PC-3 (cell line): Measurements from ENCODE around the gene TM9SF4. TPM values are rescaled to one million over a fixed set of nuclear protein-coding genes. Genes with fewer than 3 reads are reported as not detected.

ENCODE experiments used
- ATAC-seq: fragments of 200-7000 bp; cut with Tn5 transposase; 2 replicates; pipeline ENCODE4 v1.9.1; 2020; ENCODE audit warnings: mild to moderate bottlenecking, moderate library complexity
- BruUV-seq: library from RNA; stranded (reverse); fragments of 400-500 nt; replicated peaks from 2 replicates; lab custom pipeline; 2021; lab: Mats Ljungman, UMichigan
- CTCF ChIA-PET: fragments of 300-600 bp; sonication (Branson Sonifier 250); formaldehyde crosslinking; loops from one replicate; lab custom pipeline; 2022; ENCODE audit warnings: antibody characterized with exemption; lab: Charles Lee
- POLR2A ChIA-PET: fragments of 300-600 bp; sonication (Branson Sonifier 250); formaldehyde crosslinking; loops from one replicate; lab custom pipeline; 2022; ENCODE audit warnings: antibody characterized with exemption; ENCODE audit not compliant: unreplicated experiment; lab: Charles Lee
- DNase-seq: peaks from one replicate; pipeline ENCODE4 v3.0.0-alpha.2; 2015
- H2AFZ ChIP-seq: fragments of 300-600 bp; sonication (generic); 2 replicates; pipeline ENCODE4 v1.6.0; 2016; ENCODE audit warnings: antibody characterized with exemption, low read length
- H3F3A ChIP-seq: fragments of 300-600 bp; sonication (generic); one replicate; pipeline ENCODE4 v1.6.0; 2017; ENCODE audit warnings: antibody characterized with exemption, low read length, control low read depth, mild to moderate bottlenecking; ENCODE audit not compliant: unreplicated experiment
- H3K27ac ChIP-seq: fragments of 300-600 bp; sonication (generic); 2 replicates; pipeline ENCODE4 v1.5.1; 2016; ENCODE audit warnings: mild to moderate bottlenecking, low read length
- H3K27me3 ChIP-seq: fragments of 300-600 bp; sonication (generic); 2 replicates; pipeline ENCODE4 v1.6.1; 2016; ENCODE audit warnings: low read length, mixed read lengths
- H3K36me3 ChIP-seq: fragments of 300-600 bp; sonication (generic); 2 replicates; pipeline ENCODE4 v1.6.1; 2016; ENCODE audit warnings: low read depth, mixed run types, low read length, mixed read lengths
- H3K4me1 ChIP-seq: fragments of 300-600 bp; sonication (generic); 2 replicates; pipeline ENCODE4 v1.5.1; 2016; ENCODE audit warnings: low read length; ENCODE audit not compliant: insufficient read depth
- H3K4me2 ChIP-seq: fragments of 300-600 bp; sonication (generic); 2 replicates; pipeline ENCODE4 v1.6.0; 2016; ENCODE audit warnings: low read length
- H3K4me3 ChIP-seq: fragments of 300-600 bp; sonication (generic); 2 replicates; pipeline ENCODE4 v1.5.1; 2016; ENCODE audit warnings: mild to moderate bottlenecking, low read length, mixed read lengths
- H3K79me2 ChIP-seq: fragments of 300-600 bp; sonication (generic); 2 replicates; pipeline ENCODE4 v1.6.1; 2017; ENCODE audit warnings: low read length, mixed read lengths
- H3K9ac ChIP-seq: fragments of 300-600 bp; sonication (generic); 2 replicates; pipeline ENCODE4 v1.6.0; 2016; ENCODE audit warnings: mild to moderate bottlenecking, low read length
- H3K9me2 ChIP-seq: fragments of 300-600 bp; sonication (generic); replicated peaks from 2 replicates; pipeline ENCODE4 v1.6.1; 2016; ENCODE audit warnings: mixed run types, low read length, mixed read lengths
- H3K9me3 ChIP-seq: fragments of 300-600 bp; sonication (generic); 2 replicates; pipeline ENCODE4 v1.6.1; 2016; ENCODE audit warnings: low read length, mixed read lengths
- H4K20me1 ChIP-seq: fragments of 300-600 bp; sonication (generic); 2 replicates; pipeline ENCODE4 v1.6.1; 2016; ENCODE audit warnings: low read length, mixed read lengths
- CTCF ChIP-seq: fragments of 300-600 bp; sonication (generic); conservative IDR thresholded peaks from 2 replicates; pipeline ENCODE4 v1.5.1; 2017; ENCODE audit warnings: antibody characterized with exemption, low read depth, mild to moderate bottlenecking, low read length
- EZH2 ChIP-seq: fragments of 300-600 bp; sonication (generic); IDR thresholded peaks from one replicate; pipeline ENCODE4 v1.6.1; 2017; ENCODE audit warnings: antibody characterized with exemption, mild to moderate bottlenecking, low read length; ENCODE audit not compliant: unreplicated experiment
- EZH2phosphoT487 ChIP-seq: fragments of 300-600 bp; sonication (generic); IDR thresholded peaks from 2 replicates; pipeline ENCODE4 v1.6.1; 2018; ENCODE audit warnings: mild to moderate bottlenecking, antibody characterized with exemption, low read length, borderline replicate concordance
- intact Hi-C: fragments of 100-400 bp; cut with micrococcal nuclease; formaldehyde crosslinking; loops from 2 replicates; pipeline ENCODE4 v1.9.0; 2023
- total RNA-seq: library from RNA; depleted of rRNA; stranded (reverse); fragments of >200 nt; gene quantifications from 2 replicates; pipeline ENCODE4 v1.2.3, GENCODE V29; 2014

Gene TM9SF4
- total RNA-seq, 1 experiment from 2014 or later = 32.6 TPM

- POLR2A ChIA-PET = no interaction called here
- no peak overlapping the region for H3K4me2 ChIP-seq
- H3K9me3 ChIP-seq = no peaks in the 10 kb centered on the region
Observed at GRCh38 chr20:32203356-32204204, 94.1 kb downstream of the TM9SF4 start.

GRCh38 chr20:32204205-32205109, 94.9 kb downstream of the TM9SF4 start:
- no peak for TF ChIP-seq CTCF
- TF ChIP-seq EZH2 = no peak
- no peak for TF ChIP-seq EZH2phosphoT487
- Histone ChIP-seq H3K79me2 (peaks cover 89% of the 10 kb centered on the region), H4K20me1 (peaks cover 24% of the 10 kb centered on the region; the same call in 1 of the 2 replicates), H3K27me3 (no peaks in the 10 kb centered on the region), H3K4me2 (peak overlapping the region; percentile 97), H2AFZ (no peak overlapping the region), H3K27ac (no peak overlapping the region), H3K4me1 (peaks cover 41% of the 10 kb centered on the region), H3K9me3 (no peaks in the 10 kb centered on the region), H3K9ac (no peak overlapping the region), H3K4me3 (no peak overlapping the region), H3K36me3 (peaks cover 17% of the 10 kb centered on the region; the same call in 1 of the 2 replicates), H3F3A (no peaks in the 10 kb centered on the region), H3K9me2 (no peaks in the 10 kb centered on the region)
- POLR2A ChIA-PET = no interaction called here
- CTCF ChIA-PET = no interaction called here
- peak; percentile 18 for DNase-seq
- ATAC-seq = no peak
- BruUV-seq = no TSS peak
- intact Hi-C loops = loop anchor here (5.0 to 10.0 kb wide), 3 partner anchors 53 to 150 kb away; partner anchors contain the start of gene ASXL1

More at GRCh38 chr20:32203356-32204204, 94.1 kb downstream of the TM9SF4 start:
- H3K4me1 ChIP-seq = peaks cover 32% of the 10 kb centered on the region
- peaks cover 85% of the 10 kb centered on the region for H3K79me2 ChIP-seq
- no peak overlapping the region for H2AFZ ChIP-seq
- no peak overlapping the region for H3K27ac ChIP-seq
- no peaks in the 10 kb centered on the region for H3K9me2 ChIP-seq
- H3F3A ChIP-seq = no peaks in the 10 kb centered on the region
- intact Hi-C loops = loop anchor here (10.0 kb wide), 1 partner anchor 151 kb away; the partner anchor contains the start of gene ASXL1
- H3K4me3 ChIP-seq = no peak overlapping the region
- no peak for DNase-seq
- no peak overlapping the region for H3K9ac ChIP-seq
- TF ChIP-seq EZH2 (no peak), EZH2phosphoT487 (no peak), CTCF (no peak)
- BruUV-seq = no TSS peak
- H3K27me3 ChIP-seq = no peaks in the 10 kb centered on the region
- H4K20me1 ChIP-seq = peaks cover 24% of the 10 kb centered on the region; the same call in 1 of the 2 replicates
- ATAC-seq = no peak
- peaks cover 24% of the 10 kb centered on the region; the same call in 1 of the 2 replicates for H3K36me3 ChIP-seq
- CTCF ChIA-PET = no interaction called here
